Loucy (cell line): ENCODE results near the gene ZYX.
"Not testable (repeated sequence)": the region's sequence is repeated elsewhere in the genome, so short reads cannot be mapped to it uniquely, and the experiment has no call there.

Experiments
- H2AFZ ChIP-seq: fragments of 200-600 bp; sonication (generic); 2 replicates; pipeline ENCODE4 v1.6.0; 2016; ENCODE audit warnings: antibody characterized with exemption, mild to moderate bottlenecking, low read length, moderate library complexity
- H3F3A ChIP-seq: fragments of 200-600 bp; 2 replicates; pipeline ENCODE4 v1.6.0; 2016; ENCODE audit warnings: antibody characterized with exemption, low read depth, mild to moderate bottlenecking
- H3K27me3 ChIP-seq: fragments of 200-600 bp; sonication (generic); 2 replicates; pipeline ENCODE4 v1.6.1; 2014; ENCODE audit warnings: low read length, mild to moderate bottlenecking; ENCODE audit not compliant: insufficient read depth, poor library complexity, severe bottlenecking
- H3K36me3 ChIP-seq: fragments of 200-600 bp; sonication (generic); 2 replicates; pipeline ENCODE4 v1.6.1; 2016; ENCODE audit warnings: low read length; ENCODE audit not compliant: insufficient read depth
- H3K4me1 ChIP-seq: fragments of 200-600 bp; sonication (generic); 2 replicates; pipeline ENCODE4 v1.5.1; 2014; ENCODE audit warnings: low read length, mild to moderate bottlenecking; ENCODE audit not compliant: insufficient read depth, poor library complexity, severe bottlenecking
- H3K4me2 ChIP-seq: fragments of 200-600 bp; sonication (generic); 2 replicates; pipeline ENCODE4 v1.6.0; 2014; ENCODE audit warnings: antibody characterized with exemption, low read length, low read depth, mild to moderate bottlenecking; ENCODE audit not compliant: poor library complexity, severe bottlenecking
- H3K4me3 ChIP-seq: fragments of 200-600 bp; sonication (generic); 2 replicates; pipeline ENCODE4 v1.5.1; 2014; ENCODE audit warnings: low read length, mild to moderate bottlenecking, mixed read lengths; ENCODE audit not compliant: poor library complexity, severe bottlenecking
- H3K79me2 ChIP-seq: fragments of 200-600 bp; sonication (generic); 2 replicates; pipeline ENCODE4 v1.6.1; 2014; ENCODE audit warnings: low read length; ENCODE audit not compliant: insufficient read depth
- H3K9ac ChIP-seq: fragments of 200-600 bp; sonication (generic); 2 replicates; pipeline ENCODE4 v1.6.0; 2014; ENCODE audit warnings: mild to moderate bottlenecking, low read depth, low read length, moderate library complexity; ENCODE audit not compliant: poor library complexity, severe bottlenecking
- H3K9me2 ChIP-seq: fragments of 200-600 bp; sonication (generic); replicated peaks from 2 replicates; pipeline ENCODE4 v1.6.1; 2016; ENCODE audit warnings: low read depth, low read length, mixed read lengths
- H3K9me3 ChIP-seq: fragments of 200-600 bp; sonication (generic); 2 replicates; pipeline ENCODE4 v1.6.1; 2014; ENCODE audit warnings: mild to moderate bottlenecking, antibody characterized with exemption, low read length, low read depth; ENCODE audit not compliant: insufficient read depth
- H4K20me1 ChIP-seq: fragments of 200-600 bp; sonication (generic); 2 replicates; pipeline ENCODE4 v1.6.0; 2014; ENCODE audit warnings: antibody characterized with exemption, low read length, mild to moderate bottlenecking; ENCODE audit not compliant: insufficient read depth, poor library complexity, severe bottlenecking
- EZH2phosphoT487 ChIP-seq: fragments of 200-600 bp; IDR thresholded peaks from 2 replicates; pipeline ENCODE4 v1.6.1; 2018; ENCODE audit warnings: antibody characterized with exemption, mild to moderate bottlenecking, moderate library complexity, borderline replicate concordance
- TF ChIP-seq, protein P1 (sequence below): fragments of 200-600 bp; sonication (generic); conservative IDR thresholded peaks from 2 replicates; pipeline ENCODE4 v1.5.1; 2014; ENCODE audit warnings: mild to moderate bottlenecking, antibody characterized with exemption, low read length

The ZYX gene

DNA sequence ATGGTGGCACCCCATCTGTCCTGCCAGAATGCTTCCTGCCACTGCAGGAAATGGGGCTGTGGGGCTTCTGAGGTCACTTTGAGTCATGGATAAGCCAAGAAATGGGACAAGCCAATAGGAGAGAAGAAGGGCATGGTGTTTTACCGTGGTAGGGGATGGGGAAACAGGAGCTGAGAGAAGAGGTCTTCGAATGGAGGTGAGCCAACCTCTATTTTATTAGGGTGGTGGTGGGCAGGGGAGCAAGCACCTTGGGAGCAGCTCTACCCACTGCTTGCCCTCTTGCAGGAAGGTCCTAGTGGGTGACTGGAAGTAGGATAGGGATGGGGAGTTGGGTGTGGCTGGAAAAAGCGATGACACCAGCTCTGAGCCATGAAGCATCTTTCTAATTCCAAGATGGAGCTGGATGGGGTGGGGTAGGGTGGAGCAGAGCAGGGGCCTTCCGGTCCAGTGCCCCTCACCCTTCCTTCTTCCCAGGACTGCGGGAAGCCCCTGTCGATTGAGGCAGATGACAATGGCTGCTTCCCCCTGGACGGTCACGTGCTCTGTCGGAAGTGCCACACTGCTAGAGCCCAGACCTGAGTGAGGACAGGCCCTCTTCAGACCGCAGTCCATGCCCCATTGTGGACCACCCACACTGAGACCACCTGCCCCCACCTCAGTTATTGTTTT, 9.1 kb downstream of the ZYX start:
- H3K27me3 ChIP-seq = no peaks in the 10 kb centered on the region
- peaks cover 34% of the 10 kb centered on the region for H4K20me1 ChIP-seq
- no peaks in the 10 kb centered on the region for H3K9me3 ChIP-seq
- no peaks in the 10 kb centered on the region for H3K9me2 ChIP-seq
- H3K4me1 ChIP-seq = peaks cover 37% of the 10 kb centered on the region
- TF ChIP-seq, protein P1, sequence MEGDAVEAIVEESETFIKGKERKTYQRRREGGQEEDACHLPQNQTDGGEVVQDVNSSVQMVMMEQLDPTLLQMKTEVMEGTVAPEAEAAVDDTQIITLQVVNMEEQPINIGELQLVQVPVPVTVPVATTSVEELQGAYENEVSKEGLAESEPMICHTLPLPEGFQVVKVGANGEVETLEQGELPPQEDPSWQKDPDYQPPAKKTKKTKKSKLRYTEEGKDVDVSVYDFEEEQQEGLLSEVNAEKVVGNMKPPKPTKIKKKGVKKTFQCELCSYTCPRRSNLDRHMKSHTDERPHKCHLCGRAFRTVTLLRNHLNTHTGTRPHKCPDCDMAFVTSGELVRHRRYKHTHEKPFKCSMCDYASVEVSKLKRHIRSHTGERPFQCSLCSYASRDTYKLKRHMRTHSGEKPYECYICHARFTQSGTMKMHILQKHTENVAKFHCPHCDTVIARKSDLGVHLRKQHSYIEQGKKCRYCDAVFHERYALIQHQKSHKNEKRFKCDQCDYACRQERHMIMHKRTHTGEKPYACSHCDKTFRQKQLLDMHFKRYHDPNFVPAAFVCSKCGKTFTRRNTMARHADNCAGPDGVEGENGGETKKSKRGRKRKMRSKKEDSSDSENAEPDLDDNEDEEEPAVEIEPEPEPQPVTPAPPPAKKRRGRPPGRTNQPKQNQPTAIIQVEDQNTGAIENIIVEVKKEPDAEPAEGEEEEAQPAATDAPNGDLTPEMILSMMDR = no peak
- TF ChIP-seq EZH2phosphoT487 = no peak
- H2AFZ ChIP-seq = no peak overlapping the region
- H3K36me3 ChIP-seq = peaks cover 43% of the 10 kb centered on the region; the same call in 1 of the 2 replicates
- no peak overlapping the region for H3K4me2 ChIP-seq
- peaks cover 46% of the 10 kb centered on the region; the same call in 1 of the 2 replicates for H3K79me2 ChIP-seq
- no peak overlapping the region for H3K4me3 ChIP-seq
- no peaks in the 10 kb centered on the region for H3F3A ChIP-seq
- H3K9ac ChIP-seq = no peak overlapping the region

DNA sequence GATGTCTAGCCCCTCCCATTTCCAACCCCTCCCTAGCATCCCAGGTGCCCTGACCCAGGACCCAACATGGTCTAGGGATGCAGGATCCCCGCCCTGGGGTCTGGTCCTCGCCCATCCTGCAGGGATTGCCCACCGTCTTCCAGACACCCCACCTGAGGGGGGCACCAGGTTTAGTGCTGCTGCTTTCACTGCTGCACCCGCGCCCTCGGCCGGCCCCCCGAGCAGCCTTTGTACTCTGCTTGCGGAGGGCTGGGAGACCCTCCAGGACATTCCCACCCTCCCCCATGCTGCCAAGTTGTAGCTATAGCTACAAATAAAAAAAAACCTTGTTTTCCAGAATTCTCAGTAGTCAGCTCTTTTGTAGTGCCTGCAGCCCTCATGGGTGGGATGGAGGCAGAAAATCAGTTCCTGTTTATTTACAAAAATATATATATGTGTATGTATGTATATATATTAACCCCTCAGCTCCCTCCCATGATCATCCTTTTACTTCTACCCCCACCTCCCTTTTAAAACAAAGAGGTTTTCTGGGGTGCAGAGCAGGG, 9.7 kb downstream of the ZYX start:
- H3K4me1 ChIP-seq = peaks cover 33% of the 10 kb centered on the region
- peaks cover 43% of the 10 kb centered on the region; the same call in 1 of the 2 replicates for H3K36me3 ChIP-seq
- H3K79me2 ChIP-seq = peaks cover 40% of the 10 kb centered on the region; the same call in 1 of the 2 replicates
- H3K27me3 ChIP-seq = no peaks in the 10 kb centered on the region
- H2AFZ ChIP-seq = no peak overlapping the region
- H4K20me1 ChIP-seq = peaks cover 34% of the 10 kb centered on the region
- TF ChIP-seq EZH2phosphoT487 = no peak
- TF ChIP-seq, protein P1 = no peak
- no peak overlapping the region for H3K4me3 ChIP-seq
- H3K4me2 ChIP-seq = no peak overlapping the region
- H3F3A ChIP-seq = no peaks in the 10 kb centered on the region
- no peak overlapping the region for H3K9ac ChIP-seq
- H3K9me2 ChIP-seq = no peaks in the 10 kb centered on the region
- no peaks in the 10 kb centered on the region for H3K9me3 ChIP-seq

DNA sequence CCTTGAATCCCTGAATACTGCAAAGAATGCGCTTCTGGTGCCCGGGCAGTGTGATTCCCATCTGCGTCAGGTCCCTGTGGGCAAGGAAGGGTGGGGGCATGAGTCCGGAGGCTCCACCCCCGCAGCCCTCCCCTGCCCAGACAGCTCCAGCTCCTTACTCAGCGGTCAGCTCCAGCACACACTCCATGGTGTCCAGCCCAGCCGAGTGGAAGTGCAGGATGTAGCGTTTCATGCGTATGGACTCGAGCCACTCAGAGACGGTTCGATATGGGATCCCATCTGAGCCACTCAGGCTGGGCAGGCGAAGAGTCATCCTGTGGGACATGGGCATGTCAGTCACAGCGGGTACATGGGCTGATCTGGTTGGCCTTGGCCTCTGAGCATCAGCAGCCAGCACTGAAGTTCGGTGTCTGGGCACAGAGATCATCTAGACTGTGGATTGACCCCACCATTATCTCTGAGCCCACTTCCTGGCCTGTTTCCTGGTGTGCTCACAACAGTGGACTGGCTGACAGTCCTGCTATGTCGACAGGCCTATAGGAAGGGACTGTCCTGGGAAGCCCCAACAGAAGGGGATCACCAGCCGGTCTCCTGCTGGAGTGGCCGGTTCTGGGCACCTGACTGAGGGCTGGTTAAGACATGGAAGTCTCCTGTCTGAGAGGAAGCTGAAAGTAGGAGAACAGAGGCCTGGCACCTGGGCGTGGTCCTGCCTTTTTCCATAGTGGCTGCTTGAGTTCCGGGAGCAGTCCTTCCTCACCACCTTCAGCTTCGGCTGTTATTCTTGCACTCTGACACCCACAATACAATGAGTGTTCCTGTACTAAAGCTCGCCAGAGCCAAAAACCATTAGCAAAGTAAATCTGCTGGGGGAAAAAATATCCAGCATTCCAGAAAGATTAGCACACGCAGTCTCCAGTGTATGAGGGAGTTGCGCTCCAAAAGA, 10.6 kb downstream of the ZYX start:
- Histone ChIP-seq H3K27me3 (no peaks in the 10 kb centered on the region), H3K79me2 (peaks cover 31% of the 10 kb centered on the region; the same call in 1 of the 2 replicates), H3K4me3 (no peak overlapping the region), H3K9ac (no peak overlapping the region), H4K20me1 (peaks cover 26% of the 10 kb centered on the region), H2AFZ (no peak overlapping the region), H3K9me3 (no peaks in the 10 kb centered on the region), H3K4me1 (peaks cover 24% of the 10 kb centered on the region), H3K36me3 (peaks cover 43% of the 10 kb centered on the region; the same call in 1 of the 2 replicates), H3K9me2 (no peaks in the 10 kb centered on the region), H3F3A (no peaks in the 10 kb centered on the region), H3K4me2 (no peak overlapping the region)
- no peak for TF ChIP-seq EZH2phosphoT487
- TF ChIP-seq, protein P1 = no peak

DNA sequence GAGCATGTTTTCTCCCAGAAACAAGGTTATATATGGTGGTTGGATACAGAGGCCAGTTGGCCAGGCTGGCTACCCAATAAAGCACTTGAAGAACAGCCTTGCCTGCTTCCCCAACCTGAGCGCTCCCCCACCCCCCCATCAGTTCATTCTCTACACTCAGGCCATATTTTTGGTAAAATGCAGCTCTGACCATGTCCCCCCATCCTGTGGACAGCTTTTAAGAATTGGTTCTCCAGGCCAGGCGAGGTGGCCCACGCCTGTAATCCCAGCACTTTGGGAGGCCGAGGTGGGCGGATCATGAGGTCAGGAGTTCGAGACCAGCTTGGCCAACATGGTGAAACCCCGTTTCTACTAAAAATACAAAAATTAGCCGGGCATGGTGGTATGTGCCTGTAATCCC, 11.3 kb downstream of the ZYX start:
- H3K4me3 ChIP-seq, H3K9ac ChIP-seq, H3K9me2 ChIP-seq, H3F3A ChIP-seq, H3K27me3 ChIP-seq, H3K9me3 ChIP-seq, H2AFZ ChIP-seq, H3K4me2 ChIP-seq: not testable (repeated sequence)
- Histone ChIP-seq H3K36me3 (peaks cover 43% of the 10 kb centered on the region; the same call in 1 of the 2 replicates), H3K4me1 (peaks cover 21% of the 10 kb centered on the region), H3K79me2 (peaks cover 24% of the 10 kb centered on the region; the same call in 1 of the 2 replicates), H4K20me1 (peaks cover 19% of the 10 kb centered on the region)
